ENCODE results near the gene LCN12.

The LCN12 gene

GRCh38 chr9:136995772-136996311 is 43.8 kb downstream of the LCN12 start:
- no peak overlapping the region for H3K4me3 ChIP-seq (replicated peaks in 1 of 2; ENCODE audit: low read depth in 2 of 2, low read length in 2 of 2)
- no peak for TF ChIP-seq CTCF (IDR thresholded peaks at IDR 0.05; ENCODE audit: low read depth, low read length)
- DNase-seq (ENCODE audit: low read depth in 2 of 2) = peak; percentile 12 to 48

GRCh38 chr9:136996361-136997292 is 44.6 kb downstream of the LCN12 start, which contains the start of gene CLIC3:
Gene CLIC3 (minus strand): TSS chr9:136996568. CDS start chr9:136996543, 25 bp downstream.
- no peak for DNase-seq (ENCODE audit: low read depth in 2 of 2)
- TF ChIP-seq CTCF (IDR thresholded peaks at IDR 0.05; ENCODE audit: low read depth, low read length) = no peak
- no peak within 1 kb of the TSS for H3K4me3 ChIP-seq (replicated peaks in 1 of 2; ENCODE audit: low read depth in 2 of 2, low read length in 2 of 2)

- no peak overlapping the region for H3K4me3 ChIP-seq (replicated peaks in 1 of 2; ENCODE audit: low read depth in 2 of 2, low read length in 2 of 2)
- TF ChIP-seq CTCF (IDR thresholded peaks at IDR 0.05; ENCODE audit: low read depth, low read length) = no peak
- no peak for DNase-seq (ENCODE audit: low read depth in 2 of 2)
Observed at GRCh38 chr9:136997371-136997770, 45.3 kb downstream of the LCN12 start.

DNA sequence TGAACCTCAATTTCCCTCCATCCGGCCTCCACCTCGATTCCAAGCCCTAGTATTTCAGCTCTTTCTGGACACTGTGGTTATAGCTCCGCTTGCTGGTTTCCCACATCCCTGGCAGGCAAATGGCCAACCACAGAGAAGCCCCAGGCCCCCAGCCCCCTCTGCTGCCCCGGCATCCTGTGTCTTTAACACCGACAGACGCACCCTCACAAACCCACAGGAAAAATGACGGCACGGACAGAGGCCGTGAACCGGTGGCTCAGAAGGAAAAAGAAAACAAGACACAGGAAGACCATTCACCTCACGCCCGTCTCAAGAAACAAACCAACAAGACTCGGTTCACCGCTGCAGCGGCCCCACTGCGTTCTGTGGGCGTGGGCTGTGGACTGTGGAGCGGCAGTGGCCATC is 45.8 kb downstream of the LCN12 start:
- DNase-seq (ENCODE audit: low read depth in 2 of 2) = no peak
- no peak overlapping the region for H3K4me3 ChIP-seq (replicated peaks in 1 of 2; ENCODE audit: low read depth in 2 of 2, low read length in 2 of 2)
- no peak for TF ChIP-seq CTCF (IDR thresholded peaks at IDR 0.05; ENCODE audit: low read depth, low read length)

DNA sequence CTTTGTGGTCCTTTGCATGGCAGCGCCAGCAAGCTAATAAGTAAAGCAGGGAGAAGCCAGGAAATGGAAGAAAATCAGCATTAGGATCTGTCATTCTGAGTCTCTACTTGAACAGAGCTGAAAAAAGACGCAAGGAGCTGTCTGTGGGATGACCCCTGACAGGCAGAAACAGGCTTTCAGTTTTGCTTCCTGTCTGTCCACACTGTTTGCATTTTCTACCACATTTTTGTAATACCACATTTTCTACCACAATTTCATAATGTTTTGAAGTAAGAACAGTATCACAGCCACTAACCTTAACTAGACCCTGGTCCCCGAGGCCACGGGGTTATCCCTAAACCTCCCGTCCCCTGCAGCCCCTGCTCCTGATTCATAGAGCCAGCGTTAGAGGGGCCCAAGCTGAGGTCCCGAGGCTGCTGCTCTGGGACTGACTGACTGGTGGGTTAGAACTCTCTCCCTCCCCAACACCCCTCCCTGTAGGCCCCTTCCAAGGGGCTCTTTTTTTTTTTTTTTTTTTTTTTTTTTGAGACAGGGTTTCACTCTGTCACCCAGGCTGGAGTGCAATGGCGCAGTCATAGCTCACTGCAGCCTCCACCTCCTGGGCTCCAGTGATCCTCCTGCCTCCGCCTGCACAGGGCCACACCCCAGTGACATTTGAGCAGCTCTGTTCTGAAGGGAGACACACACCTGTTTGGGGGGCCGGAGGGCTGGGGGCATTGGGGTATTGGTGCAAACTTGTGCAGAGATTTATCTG is 48.3 kb downstream of the LCN12 start:
- TF ChIP-seq CTCF (IDR thresholded peaks at IDR 0.05; ENCODE audit: low read depth, low read length) = no peak
- peak; percentile 58 to 61 for DNase-seq (ENCODE audit: low read depth in 2 of 2)
- no peak overlapping the region for H3K4me3 ChIP-seq (replicated peaks in 1 of 2; ENCODE audit: low read depth in 2 of 2, low read length in 2 of 2)

DNA sequence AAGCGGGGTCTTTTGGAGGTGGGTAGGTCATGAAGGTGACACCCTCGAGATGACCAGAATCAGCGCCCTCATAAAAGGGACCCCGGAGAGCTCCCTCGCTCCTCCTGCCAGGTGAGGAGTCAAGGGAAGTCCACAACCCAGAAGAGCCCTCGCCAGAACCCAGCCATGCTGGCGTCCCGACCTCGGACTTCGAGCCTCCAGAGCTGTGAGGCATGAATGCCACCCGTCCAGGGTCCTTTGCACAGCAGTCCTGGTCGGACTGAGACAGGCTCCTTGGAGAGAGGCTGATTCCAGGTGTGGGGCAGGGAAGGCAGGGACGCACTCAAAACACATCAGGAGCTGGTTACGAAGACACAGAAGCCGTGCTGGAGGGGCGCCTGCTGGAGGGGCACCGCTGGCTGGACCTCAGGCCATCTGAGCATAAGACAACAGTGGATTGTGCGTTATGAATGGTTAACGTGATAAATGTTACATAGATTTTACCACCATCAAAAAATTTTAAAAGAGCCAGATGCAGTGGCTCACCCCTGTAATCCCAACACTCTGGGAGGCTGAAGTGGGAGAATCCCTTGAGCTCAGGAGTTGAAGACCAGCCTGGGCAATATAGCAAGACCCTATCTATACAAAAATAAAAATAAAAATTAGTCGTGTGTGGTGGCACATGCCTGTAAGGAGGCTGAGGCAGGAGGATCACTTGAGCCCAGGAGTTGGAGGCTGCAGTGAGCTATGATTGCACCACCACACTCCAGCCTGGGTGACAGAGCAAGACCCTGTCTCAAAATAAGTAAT is 50.0 kb downstream of the LCN12 start:
- no peak for TF ChIP-seq CTCF (IDR thresholded peaks at IDR 0.05; ENCODE audit: low read depth, low read length)
- H3K4me3 ChIP-seq (replicated peaks in 1 of 2; ENCODE audit: low read depth in 2 of 2, low read length in 2 of 2) = no peak overlapping the region
- no peak for DNase-seq (ENCODE audit: low read depth in 2 of 2)
